H1 (cell line): Measurements from ENCODE around the gene ZNF213. TPM values are rescaled to one million over a fixed set of nuclear protein-coding genes. Genes with fewer than 3 reads are reported as not detected.

Experiments
- CTCF ChIA-PET: fragments of 300-600 bp; sonication (Branson Sonifier 250); formaldehyde crosslinking; loops from one replicate; lab custom pipeline; 2021; ENCODE audit not compliant: partially characterized antibody; lab: Charles Lee
- POLR2A ChIA-PET: fragments of 300-600 bp; sonication (Branson Sonifier 250); formaldehyde crosslinking; loops from one replicate; lab custom pipeline; 2021; ENCODE audit warnings: inconsistent platforms; ENCODE audit not compliant: partially characterized antibody; lab: Charles Lee
- DNase-seq, 2 experiments: peaks; one replicate each; pipeline versions ENCODE4 v3.0.0 to v3.0.0-alpha.2; 2010 to 2022; ENCODE audit warnings: low spot score in 2 of 2, low read depth in 1 of 2, mixed read lengths in 1 of 2
- FAIRE-seq: peaks from 2 replicates; lab custom pipeline; 2011; peaks lifted over from hg19 to GRCh38; lab: Jason Lieb, UNC
- H2AFZ ChIP-seq: 2 replicates; pipeline ENCODE4 v1.8.1; 2012; ENCODE audit warnings: low read length, inconsistent platforms
- H2AK5ac ChIP-seq: 2 replicates; pipeline ENCODE4 v1.6.1; 2013; ENCODE audit warnings: low read depth, low read length
- H2BK120ac ChIP-seq: replicated peaks from 2 replicates; pipeline ENCODE3; 2013; ENCODE audit warnings: low read depth, low read length, inconsistent platforms
- H2BK12ac ChIP-seq: 2 replicates; pipeline ENCODE4 v1.6.1; 2013; ENCODE audit warnings: low read depth, low read length
- H2BK15ac ChIP-seq: 2 replicates; pipeline ENCODE4 v1.6.1; 2013; ENCODE audit warnings: low read length
- H2BK20ac ChIP-seq: 2 replicates; pipeline ENCODE4 v1.6.1; 2013; ENCODE audit warnings: low read length
- H2BK5ac ChIP-seq: 2 replicates; pipeline ENCODE4 v1.6.1; 2013; ENCODE audit warnings: low read depth, low read length
- H3K14ac ChIP-seq: 2 replicates; pipeline ENCODE4 v1.6.1; 2013; ENCODE audit warnings: inconsistent platforms; ENCODE audit not compliant: insufficient read length
- H3K18ac ChIP-seq: 2 replicates; pipeline ENCODE4 v1.6.1; 2013; ENCODE audit warnings: low read length; ENCODE audit errors: extremely low read depth
- H3K23ac ChIP-seq: 2 replicates; pipeline ENCODE4 v1.6.1; 2013; ENCODE audit warnings: inconsistent platforms; ENCODE audit not compliant: insufficient read length
- H3K23me2 ChIP-seq: 2 replicates; pipeline ENCODE4 v1.6.1; 2013; ENCODE audit warnings: low read depth, low read length
- H3K27ac ChIP-seq: 2 replicates; pipeline ENCODE4 v1.6.1; 2011; ENCODE audit warnings: low read depth, low read length, inconsistent platforms
- H3K27me3 ChIP-seq, 4 experiments: replicated peaks in 1 of 4; 1 replicate in 1 of 4; 2 replicates in 3 of 4; pipeline versions ENCODE4 v1.6.1 to v1.8.1; 2011 to 2013; ENCODE audit warnings: low read length in 3 of 4, mild to moderate bottlenecking in 3 of 4, inconsistent platforms in 2 of 4, mixed read lengths in 2 of 4, moderate library complexity in 1 of 4; ENCODE audit not compliant: control insufficient read depth in 3 of 4, insufficient read depth in 3 of 4; ENCODE audit errors: extremely low read depth in 1 of 4
- H3K36me3 ChIP-seq, 4 experiments: 2 replicates each; pipeline versions ENCODE4 v1.6.1 to v1.8.1; 2011 to 2013; ENCODE audit warnings: mild to moderate bottlenecking in 4 of 4, low read length in 3 of 4, moderate library complexity in 2 of 4, control low read depth in 1 of 4, inconsistent platforms in 1 of 4; ENCODE audit not compliant: insufficient read depth in 4 of 4, control insufficient read depth in 2 of 4
- H3K4ac ChIP-seq: replicated peaks from 2 replicates; pipeline ENCODE3; 2013; ENCODE audit warnings: low read length, low read depth, mixed read lengths, inconsistent platforms; ENCODE audit not compliant: insufficient read length
- H3K4me1 ChIP-seq, 4 experiments: replicated peaks in 1 of 4; 1 replicate in 1 of 4; 2 replicates in 3 of 4; pipeline versions ENCODE4 v1.6.1 to v1.8.1; 2011 to 2013; ENCODE audit warnings: low read length in 3 of 4, inconsistent platforms in 2 of 4, mixed read lengths in 1 of 4; ENCODE audit not compliant: insufficient read depth in 4 of 4, control insufficient read depth in 3 of 4
- H3K4me2 ChIP-seq, 2 experiments: 2 replicates each; pipeline versions ENCODE4 v1.6.1 to v1.8.1; 2011 to 2013; ENCODE audit warnings: low read depth in 2 of 2, low read length in 2 of 2, control low read depth in 1 of 2, inconsistent platforms in 1 of 2, mild to moderate bottlenecking in 1 of 2; ENCODE audit not compliant: insufficient read depth in 1 of 2
- H3K4me3 ChIP-seq, 4 experiments: fragments of 200-600, 300-600 bp in 1 of 4; sonication (generic), shearing (Covaris generic), sonication (Bioruptor Twin) in 1 of 4; 2 replicates each; pipeline versions ENCODE4 v1.5.1 to v1.8.1; 2011 to 2016; ENCODE audit warnings: low read length in 4 of 4, low read depth in 3 of 4, control low read depth in 2 of 4, inconsistent platforms in 2 of 4, mild to moderate bottlenecking in 2 of 4, mixed read lengths in 1 of 4, moderate library complexity in 1 of 4; ENCODE audit not compliant: insufficient read depth in 2 of 4; ENCODE audit errors: extremely low read depth in 1 of 4
- H3K56ac ChIP-seq: replicated peaks from 2 replicates; pipeline ENCODE3; 2013; ENCODE audit warnings: low read depth, mild to moderate bottlenecking, mixed read lengths, low read length, inconsistent platforms; ENCODE audit not compliant: insufficient read length
- H3K79me1 ChIP-seq: 2 replicates; pipeline ENCODE4 v1.6.1; 2013; ENCODE audit warnings: low read depth, low read length, control low read depth
- H3K79me2 ChIP-seq, 2 experiments: 2 replicates each; pipeline versions ENCODE4 v1.6.1 to v1.8.1; 2012 to 2013; ENCODE audit warnings: low read length in 2 of 2, mild to moderate bottlenecking in 2 of 2, inconsistent platforms in 1 of 2; ENCODE audit not compliant: insufficient read depth in 2 of 2, control insufficient read depth in 1 of 2
- H3K9ac ChIP-seq, 4 experiments: replicated peaks in 1 of 4; 1 replicate in 1 of 4; 2 replicates in 3 of 4; pipeline versions ENCODE4 v1.6.1 to v1.8.1; 2011 to 2013; ENCODE audit warnings: low read depth in 3 of 4, low read length in 3 of 4, control low read depth in 2 of 4, mild to moderate bottlenecking in 2 of 4, moderate library complexity in 2 of 4, inconsistent platforms in 1 of 4; ENCODE audit errors: extremely low read depth in 1 of 4
- H3K9me3 ChIP-seq, 2 experiments: 2 replicates each; pipeline versions ENCODE4 v1.6.1 to v1.8.1; 2012 to 2013; ENCODE audit warnings: mild to moderate bottlenecking in 2 of 2, moderate library complexity in 2 of 2, control low read depth in 1 of 2, inconsistent platforms in 1 of 2, low read depth in 1 of 2, low read length in 1 of 2, mixed read lengths in 1 of 2; ENCODE audit not compliant: insufficient read depth in 2 of 2
- H4K20me1 ChIP-seq, 2 experiments: replicated peaks in 1 of 2; 2 replicates each; pipeline versions ENCODE3 to v1.8.1; 2011 to 2013; ENCODE audit warnings: inconsistent platforms in 2 of 2, low read length in 2 of 2, mild to moderate bottlenecking in 1 of 2; ENCODE audit not compliant: insufficient read depth in 2 of 2, control insufficient read depth in 1 of 2
- H4K5ac ChIP-seq: 2 replicates; pipeline ENCODE4 v1.6.1; 2013; ENCODE audit warnings: low read length, low read depth, mixed read lengths, inconsistent platforms; ENCODE audit not compliant: insufficient read length
- H4K8ac ChIP-seq: 2 replicates; pipeline ENCODE4 v1.8.0; 2013; ENCODE audit warnings: mild to moderate bottlenecking, moderate library complexity, low read length, inconsistent platforms; ENCODE audit not compliant: insufficient read depth; ENCODE audit errors: extremely low read depth
- H4K91ac ChIP-seq: replicated peaks from 2 replicates; pipeline ENCODE3; 2013; ENCODE audit warnings: low read length, mixed read lengths, inconsistent platforms; ENCODE audit not compliant: insufficient read length
- CBX8 ChIP-seq: fragments of 300-800, 300-1000 bp; sonication (generic); IDR thresholded peaks from 2 replicates; pipeline ENCODE4 v1.7.1; 2016; ENCODE audit warnings: low read depth, low read length, borderline replicate concordance
- E2F6 ChIP-seq: IDR thresholded peaks from 2 replicates; pipeline ENCODE4 v1.6.1; 2012; ENCODE audit warnings: inconsistent platforms
- HDAC2 ChIP-seq, 2 experiments: fragments of 300-600 bp in 1 of 2; sonication (generic) in 1 of 2; IDR thresholded peaks; 2 replicates each; pipeline ENCODE4 v1.6.1; 2011 to 2012; ENCODE audit warnings: low read depth in 2 of 2, low read length in 2 of 2, mild to moderate bottlenecking in 2 of 2, moderate library complexity in 2 of 2, borderline replicate concordance in 1 of 2, inconsistent platforms in 1 of 2
- SUZ12 ChIP-seq: fragments of 200-600 bp; sonication (generic); IDR thresholded peaks from 2 replicates; pipeline ENCODE4 v1.6.1; 2012; ENCODE audit warnings: mild to moderate bottlenecking, inconsistent platforms, low read length, moderate library complexity, mixed read lengths
- TAF7 ChIP-seq: optimal IDR thresholded peaks from 2 replicates; pipeline ENCODE3; 2011; ENCODE audit warnings: low read depth, mild to moderate bottlenecking, inconsistent platforms, low read length, moderate library complexity, borderline replicate concordance
- WGBS, 2 experiments: shearing (Covaris generic) in 1 of 2; methylation state at CpG; one replicate each; pipeline versions ENCODE4 v1.1.6 to v1.1.7; 2013 to 2015; ENCODE audit warnings: low lambda C conversion rate in 2 of 2, mixed read lengths in 2 of 2, inconsistent platforms in 1 of 2, low coverage in 1 of 2, missing lambda C conversion rate in 1 of 2; ENCODE audit not compliant: insufficient replicate concordance in 2 of 2, insufficient coverage in 1 of 2, insufficient read length in 1 of 2; ENCODE audit errors: extremely low coverage in 1 of 2, missing lambda C conversion rate in 1 of 2; 5-methylcytosine and 5-hydroxymethylcytosine counted together
- polyA plus RNA-seq, 7 experiments: library from polyadenylated mRNA; depleted of rRNA in 3 of 7; stranded (reverse) in 5 of 7; unstranded in 2 of 7; fragments of >200 nt in 5 of 7; fragments of 200-250 nt in 2 of 7; gene quantifications; 1 replicate in 5 of 7; 2 replicates in 1 of 7; 4 replicates in 1 of 7; pipeline versions ENCODE4 v1.2.1 to v1.2.3, GENCODE V29; 2011 to 2013; ENCODE audit warnings: missing spikeins in 2 of 7, mixed read lengths in 2 of 7
- total RNA-seq: library from RNA; stranded (reverse); fragmentation: NEBNext Ultra II Directional; extraction: Animal tissue kit (Norgen Biotek cat#: 25700); gene quantifications from 2 replicates; pipeline ENCODE4 v1.2.1, GENCODE V29; 2021

ZNF213 gene
- total and polyA plus RNA-seq, 2 of the 8 experiments (the other 6 are each of a cell fraction or from before 2014, with no cell fraction given) = 1.6 to 6.9 TPM

GRCh38 chr16:3166505-3166886 lies 31.7 kb downstream of the ZNF213 start:
- H3K23ac ChIP-seq = no peak overlapping the region
- peaks cover 0 to 23% (median 14%) of the 10 kb centered on the region in 4 experiments; a peak in 5 of 7 replicates for H3K27me3 ChIP-seq
- no peak overlapping the region for H2BK120ac ChIP-seq
- H3K4me3 ChIP-seq = no peak overlapping the region
- TF ChIP-seq SUZ12 (no peak), E2F6 (no peak), CBX8 (no peak), HDAC2 (IDR thresholded peaks at IDR 0.05; ENCODE audit: borderline replicate concordance in 1 of 2, low read depth in 2 of 2, low read length in 2 of 2) (no peak), TAF7 (no peak)
- no peak overlapping the region for H4K5ac ChIP-seq
- no peak overlapping the region for H3K14ac ChIP-seq
- no peaks in the 10 kb centered on the region for H3K79me2 ChIP-seq
- H2AFZ ChIP-seq = no peak overlapping the region
- no peak overlapping the region for H2BK5ac ChIP-seq
- no peak overlapping the region for H3K18ac ChIP-seq
- no peak overlapping the region for H2AK5ac ChIP-seq
- no peak overlapping the region for H3K27ac ChIP-seq
- CTCF ChIA-PET = interaction anchor here (0.6 to 2.1 kb wide), 15 partner anchors 8 to 103 kb away, joined by 3 to 12 read pairs (median 4); partner anchors contain the start of gene ZNF205
- POLR2A ChIA-PET = interaction anchor here (0.9 to 1.2 kb wide), 2 partner anchors 17 to 26 kb away, joined by 4 to 6 read pairs; no protein-coding TSS in a partner anchor
- 39% methylated on average over 1 of the region's 1 CpG; no CpG with 5 or more reads in 1 of the 2 experiments for WGBS, 2 experiments
- peaks cover 0 to 4% (median 2%) of the 10 kb centered on the region in 4 experiments; a peak in 2 of 7 replicates for H3K4me1 ChIP-seq
- no peak overlapping the region for H4K8ac ChIP-seq
- H3K56ac ChIP-seq = no peak overlapping the region
- no peaks in the 10 kb centered on the region for H3K36me3 ChIP-seq
- FAIRE-seq (no peak), DNase-seq (no peak)
- no peak overlapping the region for H4K91ac ChIP-seq
- peaks cover 8 to 12% of the 10 kb centered on the region in 2 experiments for H3K9me3 ChIP-seq
- no peak overlapping the region for H3K4me2 ChIP-seq
- H2BK20ac ChIP-seq = no peak overlapping the region
- peaks cover 14% of the 10 kb centered on the region; the same call in 1 of the 2 replicates for H3K23me2 ChIP-seq
- no peak overlapping the region for H3K4ac ChIP-seq
- H3K79me1 ChIP-seq = no peaks in the 10 kb centered on the region
- H4K20me1 ChIP-seq = no peaks in the 10 kb centered on the region
- H2BK12ac ChIP-seq = no peak overlapping the region
- no peak overlapping the region for H2BK15ac ChIP-seq
- H3K9ac ChIP-seq = no peak overlapping the region
